ENCODE results near the gene SMAD6.

GRCh38 chr15:66715181-66715624, 13.2 kb downstream of the SMAD6 start:
- TF ChIP-seq POLR2AphosphoS5 (IDR thresholded peaks at IDR 0.05; ENCODE audit: low read depth, low read length) (no peak), TAF1 (IDR thresholded peaks at IDR 0.05; ENCODE audit: borderline replicate concordance, insufficient read depth, low read length) (no peak), SIN3A (IDR thresholded peaks at IDR 0.05; ENCODE audit: borderline replicate concordance, insufficient read depth, low read length) (no peak)

All from PFSK-1 (cell line).